ENCODE results near the gene PITX2. TPM values are rescaled to one million over a fixed set of nuclear protein-coding genes. Genes with fewer than 3 reads are reported as not detected.

PITX2 gene
- polyA plus RNA-seq, 2 of the 4 experiments (the other 2 are of a cell fraction), result 1.1 to 2.6 TPM

- DNase-seq (ENCODE audit: low read depth in 1 of 2, low spot score in 1 of 2) (no peak), FAIRE-seq (no peak), ATAC-seq (no peak)
- Histone ChIP-seq H3K4me3 (no peak overlapping the region), H3K27ac (no peak overlapping the region), H3K9me3 (no peaks in the 10 kb centered on the region), H3K4me2 (no peak overlapping the region), H3K4me1 (no peaks in the 10 kb centered on the region)
- ChIA-PET CTCF (no interaction called here), POLR2A (no interaction called here)
- TF ChIP-seq, protein P1, sequence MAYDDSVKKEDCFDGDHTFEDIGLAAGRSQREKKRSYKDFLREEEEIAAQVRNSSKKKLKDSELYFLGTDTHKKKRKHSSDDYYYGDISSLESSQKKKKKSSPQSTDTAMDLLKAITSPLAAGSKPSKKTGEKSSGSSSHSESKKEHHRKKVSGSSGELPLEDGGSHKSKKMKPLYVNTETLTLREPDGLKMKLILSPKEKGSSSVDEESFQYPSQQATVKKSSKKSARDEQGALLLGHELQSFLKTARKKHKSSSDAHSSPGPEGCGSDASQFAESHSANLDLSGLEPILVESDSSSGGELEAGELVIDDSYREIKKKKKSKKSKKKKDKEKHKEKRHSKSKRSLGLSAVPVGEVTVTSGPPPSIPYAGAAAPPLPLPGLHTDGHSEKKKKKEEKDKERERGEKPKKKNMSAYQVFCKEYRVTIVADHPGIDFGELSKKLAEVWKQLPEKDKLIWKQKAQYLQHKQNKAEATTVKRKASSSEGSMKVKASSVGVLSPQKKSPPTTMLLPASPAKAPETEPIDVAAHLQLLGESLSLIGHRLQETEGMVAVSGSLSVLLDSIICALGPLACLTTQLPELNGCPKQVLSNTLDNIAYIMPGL (CRISPR knock-in tag; IDR thresholded peaks at IDR 0.05; ENCODE audit: borderline replicate concordance), result no peak
- no peak for TF ChIP-seq CEBPB (IDR thresholded peaks at IDR 0.05)
- TF ChIP-seq RCOR1 (IDR thresholded peaks at IDR 0.05; ENCODE audit: low read depth, low read length), result no peak
- TF ChIP-seq, protein P2, sequence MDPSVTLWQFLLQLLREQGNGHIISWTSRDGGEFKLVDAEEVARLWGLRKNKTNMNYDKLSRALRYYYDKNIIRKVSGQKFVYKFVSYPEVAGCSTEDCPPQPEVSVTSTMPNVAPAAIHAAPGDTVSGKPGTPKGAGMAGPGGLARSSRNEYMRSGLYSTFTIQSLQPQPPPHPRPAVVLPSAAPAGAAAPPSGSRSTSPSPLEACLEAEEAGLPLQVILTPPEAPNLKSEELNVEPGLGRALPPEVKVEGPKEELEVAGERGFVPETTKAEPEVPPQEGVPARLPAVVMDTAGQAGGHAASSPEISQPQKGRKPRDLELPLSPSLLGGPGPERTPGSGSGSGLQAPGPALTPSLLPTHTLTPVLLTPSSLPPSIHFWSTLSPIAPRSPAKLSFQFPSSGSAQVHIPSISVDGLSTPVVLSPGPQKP (IDR thresholded peaks at IDR 0.05; ENCODE audit: low read depth, low read length), result no peak
- no peak for TF ChIP-seq MAFK (IDR thresholded peaks at IDR 0.05; ENCODE audit: partially characterized antibody)
- no peak for TF ChIP-seq BCL3 (IDR thresholded peaks at IDR 0.05)
- TF ChIP-seq POLR2AphosphoS2 (conservative IDR thresholded peaks at IDR 0.05; ENCODE audit: low read length), result no peak
- no peak for TF ChIP-seq MAX (IDR thresholded peaks at IDR 0.05)
These were observed 33.6 kb downstream of the PITX2 start for GRCh38 chr4:110589297-110589696.

- TF ChIP-seq, protein P3, sequence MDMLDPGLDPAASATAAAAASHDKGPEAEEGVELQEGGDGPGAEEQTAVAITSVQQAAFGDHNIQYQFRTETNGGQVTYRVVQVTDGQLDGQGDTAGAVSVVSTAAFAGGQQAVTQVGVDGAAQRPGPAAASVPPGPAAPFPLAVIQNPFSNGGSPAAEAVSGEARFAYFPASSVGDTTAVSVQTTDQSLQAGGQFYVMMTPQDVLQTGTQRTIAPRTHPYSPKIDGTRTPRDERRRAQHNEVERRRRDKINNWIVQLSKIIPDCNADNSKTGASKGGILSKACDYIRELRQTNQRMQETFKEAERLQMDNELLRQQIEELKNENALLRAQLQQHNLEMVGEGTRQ (IDR thresholded peaks at IDR 0.05), result no peak
- TF ChIP-seq NFE2L2 (conservative IDR thresholded peaks at IDR 0.05; ENCODE audit: low read length), result no peak
- no peak for TF ChIP-seq HOXB5 (CRISPR knock-in tag; IDR thresholded peaks at IDR 0.05)
- no peak for TF ChIP-seq PHF8 (IDR thresholded peaks at IDR 0.05; ENCODE audit: borderline replicate concordance, low read depth)
- no peak for TF ChIP-seq KDM5A (IDR thresholded peaks at IDR 0.05)
- TF ChIP-seq MAZ (IDR thresholded peaks at IDR 0.05; ENCODE audit: borderline replicate concordance, low read depth, low read length), result no peak
- TF ChIP-seq ZFP36 (IDR thresholded peaks at IDR 0.05; ENCODE audit: borderline replicate concordance, partially characterized antibody), result no peak
- TF ChIP-seq, protein P4, sequence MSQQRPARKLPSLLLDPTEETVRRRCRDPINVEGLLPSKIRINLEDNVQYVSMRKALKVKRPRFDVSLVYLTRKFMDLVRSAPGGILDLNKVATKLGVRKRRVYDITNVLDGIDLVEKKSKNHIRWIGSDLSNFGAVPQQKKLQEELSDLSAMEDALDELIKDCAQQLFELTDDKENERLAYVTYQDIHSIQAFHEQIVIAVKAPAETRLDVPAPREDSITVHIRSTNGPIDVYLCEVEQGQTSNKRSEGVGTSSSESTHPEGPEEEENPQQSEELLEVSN (IDR thresholded peaks at IDR 0.05; ENCODE audit: borderline replicate concordance, low read depth), result no peak
- TF ChIP-seq, protein P1 (CRISPR knock-in tag; IDR thresholded peaks at IDR 0.05; ENCODE audit: borderline replicate concordance), result no peak
- TF ChIP-seq HEYL (CRISPR knock-in tag; IDR thresholded peaks at IDR 0.05), result no peak
- no peak for TF ChIP-seq ZC3H11A (IDR thresholded peaks at IDR 0.05)
- no peak for TF ChIP-seq MYC (IDR thresholded peaks at IDR 0.05; ENCODE audit: borderline replicate concordance, low read length)
- TF ChIP-seq EHF (CRISPR knock-in tag; IDR thresholded peaks at IDR 0.05), result no peak
- Histone ChIP-seq H3K4me2 (no peak overlapping the region), H3K9me3 (no peaks in the 10 kb centered on the region), H3K4me3 (no peak overlapping the region), H3K27ac (no peak overlapping the region), H3K4me1 (no peaks in the 10 kb centered on the region)
- ATAC-seq, result no peak
- ChIA-PET CTCF (no interaction called here), POLR2A (no interaction called here)
- 58% methylated on average over 7 of the region's 36 CpGs for WGBS (ENCODE audit: missing lambda C conversion rate)
- FAIRE-seq, result no peak
- no peak for DNase-seq (ENCODE audit: low read depth in 1 of 2, low spot score in 1 of 2)
These were observed 35.1 kb downstream of the PITX2 start for GRCh38 chr4:110587666-110588285.

Data from A549 (cell line).